ENCODE results near the gene ACYP2.

- no peak for TF ChIP-seq CTCF (IDR thresholded peaks at IDR 0.05; ENCODE audit: low read depth, low read length)
- no peak for TF ChIP-seq POLR2A (IDR thresholded peaks at IDR 0.05; ENCODE audit: extremely low read depth, insufficient read length)
- TF ChIP-seq MAX (IDR thresholded peaks at IDR 0.05; ENCODE audit: low read depth, low read length), result no peak
- no peak for TF ChIP-seq MYC (IDR thresholded peaks at IDR 0.05; ENCODE audit: low read depth, low read length)
Measured at GRCh38 chr2:54120950-54121349, 5.5 kb downstream of the ACYP2 start.

Data from NB4 (cell line).